ENCODE data around the gene FAM193B.

- TF ChIP-seq CTCF (IDR thresholded peaks at IDR 0.05; ENCODE audit: low read depth, low read length, poor library complexity, severe bottlenecking), result no peak
- no peak for TF ChIP-seq EZH2phosphoT487 (IDR thresholded peaks at IDR 0.05; ENCODE audit: borderline replicate concordance, low read length)
Measured at GRCh38 chr5:177530638-177531037, 23.7 kb downstream of the FAM193B start.
